ENCODE results near the gene RNF26.

DNA sequence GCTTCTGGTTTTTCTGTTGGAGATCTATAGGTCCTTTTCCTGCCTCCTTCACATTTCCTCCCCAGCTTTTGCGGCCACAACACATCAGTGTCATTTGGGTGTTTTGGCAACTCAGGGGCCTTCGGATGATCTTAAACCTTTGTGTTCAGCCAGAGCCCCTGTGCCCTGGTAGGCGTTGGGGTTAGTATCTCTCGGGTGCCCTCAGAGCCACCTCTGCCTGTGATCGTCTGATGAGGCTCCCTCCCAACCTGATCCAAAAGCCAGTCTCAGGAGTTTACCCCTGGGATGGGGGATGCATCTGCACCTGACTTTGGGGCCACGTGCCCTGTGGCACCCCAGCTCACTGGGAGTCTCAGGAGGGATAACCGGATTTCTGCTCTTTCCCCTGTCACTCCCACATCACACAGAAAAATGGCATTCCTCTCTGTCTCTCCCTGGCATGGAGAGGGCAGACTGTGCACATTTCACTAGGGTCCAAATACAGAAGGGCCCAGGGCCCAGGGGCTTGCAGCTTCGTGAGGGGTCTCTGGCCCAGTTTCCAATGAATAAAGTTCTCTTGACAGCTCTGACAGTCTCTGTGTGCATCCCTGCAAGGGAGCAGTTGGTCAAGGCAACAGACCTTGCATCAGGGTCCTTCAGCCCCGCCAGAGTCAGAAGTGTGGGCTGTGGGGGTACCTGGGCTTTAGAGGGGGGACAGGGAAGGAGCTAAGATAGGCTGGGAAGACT lies 2.6 kb downstream of the RNF26 start:
- TF ChIP-seq, protein P1, sequence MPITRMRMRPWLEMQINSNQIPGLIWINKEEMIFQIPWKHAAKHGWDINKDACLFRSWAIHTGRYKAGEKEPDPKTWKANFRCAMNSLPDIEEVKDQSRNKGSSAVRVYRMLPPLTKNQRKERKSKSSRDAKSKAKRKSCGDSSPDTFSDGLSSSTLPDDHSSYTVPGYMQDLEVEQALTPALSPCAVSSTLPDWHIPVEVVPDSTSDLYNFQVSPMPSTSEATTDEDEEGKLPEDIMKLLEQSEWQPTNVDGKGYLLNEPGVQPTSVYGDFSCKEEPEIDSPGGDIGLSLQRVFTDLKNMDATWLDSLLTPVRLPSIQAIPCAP (CRISPR knock-in tag; IDR thresholded peaks at IDR 0.05), result no peak
- TF ChIP-seq NR3C1 (CRISPR knock-in tag; conservative IDR thresholded peaks at IDR 0.05; ENCODE audit: low read depth), result no peak
- TF ChIP-seq, protein P2, sequence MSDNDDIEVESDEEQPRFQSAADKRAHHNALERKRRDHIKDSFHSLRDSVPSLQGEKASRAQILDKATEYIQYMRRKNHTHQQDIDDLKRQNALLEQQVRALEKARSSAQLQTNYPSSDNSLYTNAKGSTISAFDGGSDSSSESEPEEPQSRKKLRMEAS (CRISPR knock-in tag; IDR thresholded peaks at IDR 0.05), result no peak
